GM21528 (cell line): ENCODE measurements around the gene DECR2.
"Not testable (repeated sequence)": the region's sequence is repeated elsewhere in the genome, so short reads cannot be mapped to it uniquely, and the experiment has no call there.

Experiments used
- ATAC-seq: cut with Tn5 transposase; IDR thresholded peaks from one replicate; pipeline ENCODE4 v1.9.1; 2021; ENCODE audit warnings: mild to moderate bottlenecking, moderate library complexity; ENCODE audit not compliant: unreplicated experiment, low FRiP score

The DECR2 gene

GRCh38 chr16:397736-398332, 3.9 kb upstream of the DECR2 start:
- ATAC-seq, result no peak

- ATAC-seq, result no peak
These were observed 2.9 kb upstream of the DECR2 start for GRCh38 chr16:398561-399339.

- no peak for ATAC-seq
These were observed 2.2 kb upstream of the DECR2 start for GRCh38 chr16:399340-400019.

GRCh38 chr16:400061-400591, 1.6 kb upstream of the DECR2 start:
- no peak for ATAC-seq

- no peak for ATAC-seq
These were observed 3.3 kb downstream of the DECR2 start for GRCh38 chr16:404971-405486.

- ATAC-seq, result no peak
These were observed 4.1 kb downstream of the DECR2 start for GRCh38 chr16:405548-406506.

GRCh38 chr16:407253-407652, 5.6 kb downstream of the DECR2 start:
- no peak for ATAC-seq

GRCh38 chr16:410516-411178, 9.0 kb downstream of the DECR2 start:
- no peak for ATAC-seq

- no peak for ATAC-seq
These were observed 10.0 kb downstream of the DECR2 start for GRCh38 chr16:411576-412265.

- ATAC-seq, result no peak
These were observed 12.9 kb downstream of the DECR2 start for GRCh38 chr16:414395-415169.

GRCh38 chr16:415170-415498, 13.4 kb downstream of the DECR2 start:
- not testable (repeated sequence) for ATAC-seq

- not testable (repeated sequence) for ATAC-seq
These were observed 20.5 kb downstream of the DECR2 start for GRCh38 chr16:422179-422578.

GRCh38 chr16:424033-424622, 22.4 kb downstream of the DECR2 start:
- no peak for ATAC-seq

GRCh38 chr16:424623-425081, 23.0 kb downstream of the DECR2 start:
- ATAC-seq, result no peak

GRCh38 chr16:425082-425718, 23.5 kb downstream of the DECR2 start, which contains the start of gene RAB11FIP3:
Gene RAB11FIP3 (plus strand): TSS chr16:425649. CDS start chr16:426007, 358 bp downstream.
- peak; percentile 86 for ATAC-seq

- ATAC-seq, result peak; percentile 45
These were observed 24.0 kb downstream of the DECR2 start for GRCh38 chr16:425740-426114.
